A549 (cell line): ENCODE measurements around the gene CNP. TPM values are rescaled to one million over a fixed set of nuclear protein-coding genes. Genes with fewer than 3 reads are reported as not detected.

Source experiments
- ATAC-seq, 2 experiments: fragments of 200-7000 bp in 1 of 2; fragments of >200 bp in 1 of 2; cut with Nextera tagmentation in 1 of 2; cut with Tn5 transposase in 1 of 2; 3 replicates each; pipeline versions ENCODE4 v1.8.0 to v1.9.1; 2018 to 2020; ENCODE audit warnings: mild to moderate bottlenecking in 1 of 2, moderate library complexity in 1 of 2
- CTCF ChIA-PET: fragments of 300-600 bp; sonication (Branson Sonifier 250); formaldehyde crosslinking; extraction: SDS; loops from one replicate; lab custom pipeline; 2021; ENCODE audit warnings: antibody characterized with exemption, inconsistent platforms; lab: Yijun Ruan, JAX
- POLR2A ChIA-PET: fragments of 350-600 bp; formaldehyde crosslinking; extraction: SDS; loops from one replicate; lab custom pipeline; 2021; ENCODE audit warnings: antibody characterized with exemption, inconsistent platforms; lab: Yijun Ruan, JAX
- DNase-seq, 2 experiments: peaks; one replicate each; pipeline versions ENCODE4 v3.0.0 to v3.0.0-alpha.2; 2011 to 2016; ENCODE audit warnings: low read depth in 1 of 2, low spot score in 1 of 2
- FAIRE-seq: peaks from 2 replicates; lab custom pipeline; 2011; peaks lifted over from hg19 to GRCh38; lab: Jason Lieb, UNC
- H3K27ac ChIP-seq, 2 experiments: fragments of >200 bp; sonication (Bioruptor Twin); formaldehyde crosslinking; 3 replicates each; pipeline ENCODE4 v1.5.1; 2016 to 2017
- H3K4me1 ChIP-seq: fragments of >200 bp; sonication (Bioruptor Twin); formaldehyde crosslinking; 3 replicates; pipeline ENCODE4 v1.6.1; 2016
- H3K4me2 ChIP-seq: fragments of >200 bp; sonication (Bioruptor Twin); formaldehyde crosslinking; 3 replicates; pipeline ENCODE4 v1.6.1; 2016
- H3K4me3 ChIP-seq: fragments of >200 bp; sonication (Bioruptor Twin); formaldehyde crosslinking; 3 replicates; pipeline ENCODE4 v1.5.1; 2016
- H3K9me3 ChIP-seq: fragments of >200 bp; sonication (Bioruptor Twin); formaldehyde crosslinking; 3 replicates; pipeline ENCODE4 v1.6.1; 2016
- CBX8 ChIP-seq: fragments of 200-600 bp; sonication (generic); IDR thresholded peaks from 2 replicates; pipeline ENCODE4 v1.6.1; 2016
- CHD2 ChIP-seq: fragments of 150-350 bp; IDR thresholded peaks from 2 replicates; pipeline ENCODE4 v1.6.1; 2014; ENCODE audit warnings: low read length; ENCODE audit not compliant: partially characterized antibody
- GATA3 ChIP-seq: IDR thresholded peaks from 2 replicates; pipeline ENCODE4 v1.6.1; 2012; ENCODE audit warnings: borderline replicate concordance
- HOXB5 ChIP-seq: fragments of 250-450 bp; sonication (Bioruptor Pico); IDR thresholded peaks from 2 replicates; pipeline ENCODE4 v1.5.0; 2020; ENCODE audit warnings: mild to moderate bottlenecking, moderate library complexity
- JUN ChIP-seq, 2 experiments: fragments of >200 bp; sonication (Bioruptor Twin); formaldehyde crosslinking; IDR thresholded peaks; 2 replicates in 1 of 2; 3 replicates in 1 of 2; pipeline ENCODE4 v1.6.1; 2016 to 2017
- MAZ ChIP-seq: fragments of 150-350 bp; IDR thresholded peaks from 2 replicates; pipeline ENCODE4 v1.6.1; 2014; ENCODE audit warnings: antibody characterized with exemption, low read depth, low read length, borderline replicate concordance
- MYC ChIP-seq: IDR thresholded peaks from 2 replicates; pipeline ENCODE4 v1.6.1; 2012; ENCODE audit warnings: mild to moderate bottlenecking, inconsistent platforms, low read length, improper control_type of control experiment, borderline replicate concordance
- NR3C1 ChIP-seq: fragments of >200 bp; sonication (Bioruptor Twin); formaldehyde crosslinking; IDR thresholded peaks from 3 replicates; pipeline ENCODE4 v1.6.1; 2017
- PHF8 ChIP-seq: fragments of 200-600 bp; sonication (generic); IDR thresholded peaks from 2 replicates; pipeline ENCODE4 v1.6.1; 2016; ENCODE audit warnings: low read depth, mild to moderate bottlenecking, antibody characterized with exemption, moderate library complexity, borderline replicate concordance
- POLR2A ChIP-seq: IDR thresholded peaks from 2 replicates; pipeline ENCODE4 v1.6.1; 2012; ENCODE audit warnings: mild to moderate bottlenecking, low read length
- POLR2AphosphoS2 ChIP-seq: conservative IDR thresholded peaks from 2 replicates; pipeline ENCODE4 v1.6.1; 2012; ENCODE audit warnings: low read length, improper control_type of control experiment, inconsistent platforms
- SMC3 ChIP-seq: fragments of >200 bp; sonication (Bioruptor Twin); formaldehyde crosslinking; IDR thresholded peaks from 3 replicates; pipeline ENCODE4 v1.6.1; 2018; ENCODE audit warnings: inconsistent platforms
- TFCP2L1 ChIP-seq: fragments of 250-450 bp; sonication (Bioruptor Pico); IDR thresholded peaks from 2 replicates; pipeline ENCODE4 v1.5.0; 2021; ENCODE audit warnings: mild to moderate bottlenecking
- ZC3H11A ChIP-seq: fragments of 450-650 bp; IDR thresholded peaks from 2 replicates; pipeline ENCODE4 v1.6.1; 2014; ENCODE audit warnings: antibody characterized with exemption, mild to moderate bottlenecking
- WGBS: methylation state at CpG from one replicate; pipeline ENCODE4 v1.1.6; 2017; ENCODE audit errors: missing lambda C conversion rate; 5-methylcytosine and 5-hydroxymethylcytosine counted together
- polyA minus RNA-seq: library from RNA; depleted of rRNA, polyadenylated mRNA; stranded (reverse); fragments of >200 nt; gene quantifications from 2 replicates; pipeline ENCODE4 v1.2.3, GENCODE V29; 2011; rRNA and poly(A)+ RNA removed
- polyA plus RNA-seq, 4 experiments: library from polyadenylated mRNA; depleted of rRNA in 3 of 4; stranded (reverse); fragments of >200 nt; fragmentation: RNase III in 1 of 4; extraction: RNeasy Plus Mini Kit Qiagen cat#74134 plus additional on column Dnase treatment in 1 of 4; gene quantifications; 2 replicates in 3 of 4; 3 replicates in 1 of 4; pipeline ENCODE4 v1.2.3, GENCODE V29; 2011 to 2017
- TF ChIP-seq, protein P1 (sequence below): fragments of 200-600 bp; sonication (generic); IDR thresholded peaks from 2 replicates; pipeline ENCODE4 v1.6.1; 2016; ENCODE audit warnings: antibody characterized with exemption, mild to moderate bottlenecking, moderate library complexity
- TF ChIP-seq, protein P2 (sequence below): IDR thresholded peaks from 2 replicates; pipeline ENCODE4 v1.6.1; 2012; ENCODE audit warnings: low read depth, borderline replicate concordance
- TF ChIP-seq, protein P3 (sequence below): IDR thresholded peaks from 2 replicates; pipeline ENCODE4 v1.6.1; 2012
- TF ChIP-seq, protein P4 (sequence below): fragments of >200 bp; sonication (Bioruptor Twin); formaldehyde crosslinking; IDR thresholded peaks from 3 replicates; pipeline ENCODE4 v1.5.1; 2016
- TF ChIP-seq, protein P5 (sequence below): fragments of >200 bp; sonication (Bioruptor Twin); formaldehyde crosslinking; IDR thresholded peaks from 3 replicates; pipeline ENCODE4 v1.6.1; 2016
- TF ChIP-seq, protein P6 (sequence below): fragments of 250-450 bp; sonication (Bioruptor Pico); IDR thresholded peaks from 2 replicates; pipeline ENCODE4 v1.5.0; 2021; ENCODE audit warnings: mild to moderate bottlenecking, moderate library complexity, borderline replicate concordance
- TF ChIP-seq, protein P7 (sequence below): IDR thresholded peaks from 2 replicates; pipeline ENCODE4 v1.6.1; 2012

Gene CNP
- polyA plus RNA-seq (2011; rRNA removed) (38.6 and 49.8 TPM in 2 replicates), polyA plus RNA-seq (2017; fragmentation: RNase III; extraction: RNeasy Plus Mini Kit Qiagen cat#74134 plus additional on column Dnase treatment) (113 to 118 TPM (median 116 TPM) in 3 replicates), polyA minus RNA-seq (133 and 161 TPM in 2 replicates)
- polyA plus RNA-seq (2012; cell fraction: cytosol; rRNA removed), result 42.8 and 51.2 TPM in 2 replicates
- polyA plus RNA-seq (2012; cell fraction: nucleus; rRNA removed), result 57.8 and 66.7 TPM in 2 replicates

DNA sequence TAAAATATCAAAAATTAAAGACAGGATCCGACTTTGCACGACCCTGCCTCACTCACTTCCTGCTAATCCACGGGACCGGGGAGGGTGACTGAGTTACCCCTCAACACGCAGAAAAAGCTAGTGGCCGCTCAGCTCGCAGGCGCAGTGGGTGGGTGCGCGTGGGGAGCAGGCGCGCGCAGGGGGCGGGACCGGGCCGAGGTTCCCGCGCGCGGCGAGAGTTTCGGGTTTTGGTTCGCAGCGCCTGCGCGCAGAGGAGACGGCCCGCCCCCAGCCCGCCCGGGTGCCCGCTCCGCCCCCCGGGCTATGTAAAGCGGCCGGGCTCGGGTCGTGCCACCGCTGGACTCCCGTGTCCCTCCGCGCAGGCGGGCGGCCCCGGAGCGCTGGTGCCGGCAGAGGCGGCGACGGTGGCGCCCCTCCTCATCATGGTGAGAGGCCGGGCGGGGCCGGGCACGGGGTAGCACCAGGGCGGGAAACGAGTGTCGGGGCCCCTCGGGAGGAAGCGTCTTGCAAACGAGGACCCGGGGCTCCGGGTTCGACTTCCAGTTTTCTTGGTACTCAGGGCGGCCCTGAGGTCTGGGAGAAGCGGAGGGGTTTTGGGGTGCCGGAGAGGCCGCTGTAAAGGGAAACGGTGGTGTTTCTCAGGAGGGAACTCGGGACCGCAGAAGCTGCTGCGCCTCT lies at the start of gene CNP:
Gene CNP (plus strand): TSS at position 333 of the 678 bp plus-strand sequence. CDS start 90 bp downstream, at position 423.
- peaks cover 12% of the 10 kb centered on the region; the same call in 2 of the 3 replicates for H3K4me1 ChIP-seq
- peak; percentile 69 to 85 for ATAC-seq
- WGBS, result 1% methylated on average over 37 of the region's 71 CpGs
- FAIRE-seq, result no peak
- ChIA-PET CTCF (interaction anchor here (0.9 to 29.5 kb wide), 11 partner anchors 8 to 163 kb away, joined by 3 to 378 read pairs (median 104); partner anchors contain the start of genes ACLY, DHX58, DNAJC7 and HSPB9), POLR2A (interaction anchor here (0.6 to 2.3 kb wide), 16 partner anchors 9 to 423 kb away, joined by 3 to 27 read pairs (median 4); partner anchors contain the start of genes DNAJC7, KAT2A, NKIRAS2 and ODAD4)
- peak within 1 kb of the TSS; percentile 75 to 96 for H3K27ac ChIP-seq
- DNase-seq, result peak; percentile 92 to 95
- H3K4me2 ChIP-seq, result peak within 1 kb of the TSS; percentile 84
- H3K4me3 ChIP-seq, result peak within 1 kb of the TSS; percentile 79
- TF ChIP-seq NR3C1 (no peak), TFCP2L1 (CRISPR knock-in tag) (peak; percentile 84; the same call in 1 of the 2 replicates), POLR2AphosphoS2 (peak; percentile 59; the same call in 1 of the 2 replicates), POLR2A (peak; percentile 84), PHF8 (peak; percentile 67; the same call in 1 of the 2 replicates), JUN (IDR thresholded peaks at IDR 0.05) (peak; percentile 83 to 87; a peak in 4 of 5 replicates), MAZ (0 out of 2 replicates have a peak, but pooled peaks have one; percentile 33), CHD2 (peak; percentile 95), HOXB5 (0 out of 2 replicates have a peak, but pooled peaks have one; percentile 26), GATA3 (peak; percentile 27; the same call in 1 of the 2 replicates), ZC3H11A (no peak), CBX8 (no peak), SMC3 (no peak), MYC (peak; percentile 62; the same call in 1 of the 2 replicates)
- TF ChIP-seq, protein P1, sequence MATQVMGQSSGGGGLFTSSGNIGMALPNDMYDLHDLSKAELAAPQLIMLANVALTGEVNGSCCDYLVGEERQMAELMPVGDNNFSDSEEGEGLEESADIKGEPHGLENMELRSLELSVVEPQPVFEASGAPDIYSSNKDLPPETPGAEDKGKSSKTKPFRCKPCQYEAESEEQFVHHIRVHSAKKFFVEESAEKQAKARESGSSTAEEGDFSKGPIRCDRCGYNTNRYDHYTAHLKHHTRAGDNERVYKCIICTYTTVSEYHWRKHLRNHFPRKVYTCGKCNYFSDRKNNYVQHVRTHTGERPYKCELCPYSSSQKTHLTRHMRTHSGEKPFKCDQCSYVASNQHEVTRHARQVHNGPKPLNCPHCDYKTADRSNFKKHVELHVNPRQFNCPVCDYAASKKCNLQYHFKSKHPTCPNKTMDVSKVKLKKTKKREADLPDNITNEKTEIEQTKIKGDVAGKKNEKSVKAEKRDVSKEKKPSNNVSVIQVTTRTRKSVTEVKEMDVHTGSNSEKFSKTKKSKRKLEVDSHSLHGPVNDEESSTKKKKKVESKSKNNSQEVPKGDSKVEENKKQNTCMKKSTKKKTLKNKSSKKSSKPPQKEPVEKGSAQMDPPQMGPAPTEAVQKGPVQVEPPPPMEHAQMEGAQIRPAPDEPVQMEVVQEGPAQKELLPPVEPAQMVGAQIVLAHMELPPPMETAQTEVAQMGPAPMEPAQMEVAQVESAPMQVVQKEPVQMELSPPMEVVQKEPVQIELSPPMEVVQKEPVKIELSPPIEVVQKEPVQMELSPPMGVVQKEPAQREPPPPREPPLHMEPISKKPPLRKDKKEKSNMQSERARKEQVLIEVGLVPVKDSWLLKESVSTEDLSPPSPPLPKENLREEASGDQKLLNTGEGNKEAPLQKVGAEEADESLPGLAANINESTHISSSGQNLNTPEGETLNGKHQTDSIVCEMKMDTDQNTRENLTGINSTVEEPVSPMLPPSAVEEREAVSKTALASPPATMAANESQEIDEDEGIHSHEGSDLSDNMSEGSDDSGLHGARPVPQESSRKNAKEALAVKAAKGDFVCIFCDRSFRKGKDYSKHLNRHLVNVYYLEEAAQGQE, result peak; percentile 99
- TF ChIP-seq, protein P2, sequence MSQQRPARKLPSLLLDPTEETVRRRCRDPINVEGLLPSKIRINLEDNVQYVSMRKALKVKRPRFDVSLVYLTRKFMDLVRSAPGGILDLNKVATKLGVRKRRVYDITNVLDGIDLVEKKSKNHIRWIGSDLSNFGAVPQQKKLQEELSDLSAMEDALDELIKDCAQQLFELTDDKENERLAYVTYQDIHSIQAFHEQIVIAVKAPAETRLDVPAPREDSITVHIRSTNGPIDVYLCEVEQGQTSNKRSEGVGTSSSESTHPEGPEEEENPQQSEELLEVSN, result peak; percentile 89
- TF ChIP-seq, protein P3, sequence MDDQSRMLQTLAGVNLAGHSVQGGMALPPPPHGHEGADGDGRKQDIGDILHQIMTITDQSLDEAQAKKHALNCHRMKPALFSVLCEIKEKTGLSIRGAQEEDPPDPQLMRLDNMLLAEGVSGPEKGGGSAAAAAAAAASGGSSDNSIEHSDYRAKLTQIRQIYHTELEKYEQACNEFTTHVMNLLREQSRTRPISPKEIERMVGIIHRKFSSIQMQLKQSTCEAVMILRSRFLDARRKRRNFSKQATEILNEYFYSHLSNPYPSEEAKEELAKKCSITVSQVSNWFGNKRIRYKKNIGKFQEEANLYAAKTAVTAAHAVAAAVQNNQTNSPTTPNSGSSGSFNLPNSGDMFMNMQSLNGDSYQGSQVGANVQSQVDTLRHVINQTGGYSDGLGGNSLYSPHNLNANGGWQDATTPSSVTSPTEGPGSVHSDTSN, result peak; percentile 79; the same call in 1 of the 2 replicates
- TF ChIP-seq, protein P4, sequence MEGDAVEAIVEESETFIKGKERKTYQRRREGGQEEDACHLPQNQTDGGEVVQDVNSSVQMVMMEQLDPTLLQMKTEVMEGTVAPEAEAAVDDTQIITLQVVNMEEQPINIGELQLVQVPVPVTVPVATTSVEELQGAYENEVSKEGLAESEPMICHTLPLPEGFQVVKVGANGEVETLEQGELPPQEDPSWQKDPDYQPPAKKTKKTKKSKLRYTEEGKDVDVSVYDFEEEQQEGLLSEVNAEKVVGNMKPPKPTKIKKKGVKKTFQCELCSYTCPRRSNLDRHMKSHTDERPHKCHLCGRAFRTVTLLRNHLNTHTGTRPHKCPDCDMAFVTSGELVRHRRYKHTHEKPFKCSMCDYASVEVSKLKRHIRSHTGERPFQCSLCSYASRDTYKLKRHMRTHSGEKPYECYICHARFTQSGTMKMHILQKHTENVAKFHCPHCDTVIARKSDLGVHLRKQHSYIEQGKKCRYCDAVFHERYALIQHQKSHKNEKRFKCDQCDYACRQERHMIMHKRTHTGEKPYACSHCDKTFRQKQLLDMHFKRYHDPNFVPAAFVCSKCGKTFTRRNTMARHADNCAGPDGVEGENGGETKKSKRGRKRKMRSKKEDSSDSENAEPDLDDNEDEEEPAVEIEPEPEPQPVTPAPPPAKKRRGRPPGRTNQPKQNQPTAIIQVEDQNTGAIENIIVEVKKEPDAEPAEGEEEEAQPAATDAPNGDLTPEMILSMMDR, result no peak
- TF ChIP-seq, protein P5, sequence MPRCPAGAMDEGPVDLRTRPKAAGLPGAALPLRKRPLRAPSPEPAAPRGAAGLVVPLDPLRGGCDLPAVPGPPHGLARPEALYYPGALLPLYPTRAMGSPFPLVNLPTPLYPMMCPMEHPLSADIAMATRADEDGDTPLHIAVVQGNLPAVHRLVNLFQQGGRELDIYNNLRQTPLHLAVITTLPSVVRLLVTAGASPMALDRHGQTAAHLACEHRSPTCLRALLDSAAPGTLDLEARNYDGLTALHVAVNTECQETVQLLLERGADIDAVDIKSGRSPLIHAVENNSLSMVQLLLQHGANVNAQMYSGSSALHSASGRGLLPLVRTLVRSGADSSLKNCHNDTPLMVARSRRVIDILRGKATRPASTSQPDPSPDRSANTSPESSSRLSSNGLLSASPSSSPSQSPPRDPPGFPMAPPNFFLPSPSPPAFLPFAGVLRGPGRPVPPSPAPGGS, result peak; percentile 91; the same call in 1 of the 3 replicates
- TF ChIP-seq, protein P6, sequence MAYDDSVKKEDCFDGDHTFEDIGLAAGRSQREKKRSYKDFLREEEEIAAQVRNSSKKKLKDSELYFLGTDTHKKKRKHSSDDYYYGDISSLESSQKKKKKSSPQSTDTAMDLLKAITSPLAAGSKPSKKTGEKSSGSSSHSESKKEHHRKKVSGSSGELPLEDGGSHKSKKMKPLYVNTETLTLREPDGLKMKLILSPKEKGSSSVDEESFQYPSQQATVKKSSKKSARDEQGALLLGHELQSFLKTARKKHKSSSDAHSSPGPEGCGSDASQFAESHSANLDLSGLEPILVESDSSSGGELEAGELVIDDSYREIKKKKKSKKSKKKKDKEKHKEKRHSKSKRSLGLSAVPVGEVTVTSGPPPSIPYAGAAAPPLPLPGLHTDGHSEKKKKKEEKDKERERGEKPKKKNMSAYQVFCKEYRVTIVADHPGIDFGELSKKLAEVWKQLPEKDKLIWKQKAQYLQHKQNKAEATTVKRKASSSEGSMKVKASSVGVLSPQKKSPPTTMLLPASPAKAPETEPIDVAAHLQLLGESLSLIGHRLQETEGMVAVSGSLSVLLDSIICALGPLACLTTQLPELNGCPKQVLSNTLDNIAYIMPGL (CRISPR knock-in tag), result 0 out of 2 replicates have a peak, but pooled peaks have one; percentile 50
- TF ChIP-seq, protein P7, sequence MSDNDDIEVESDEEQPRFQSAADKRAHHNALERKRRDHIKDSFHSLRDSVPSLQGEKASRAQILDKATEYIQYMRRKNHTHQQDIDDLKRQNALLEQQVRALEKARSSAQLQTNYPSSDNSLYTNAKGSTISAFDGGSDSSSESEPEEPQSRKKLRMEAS, result peak; percentile 90
- TF ChIP-seq, all 56 proteins: peak for 16
- H3K9me3 ChIP-seq, result no peaks in the 10 kb centered on the region
